Measurements from ENCODE around the gene CSNK1G3.

Gene CSNK1G3

DNA sequence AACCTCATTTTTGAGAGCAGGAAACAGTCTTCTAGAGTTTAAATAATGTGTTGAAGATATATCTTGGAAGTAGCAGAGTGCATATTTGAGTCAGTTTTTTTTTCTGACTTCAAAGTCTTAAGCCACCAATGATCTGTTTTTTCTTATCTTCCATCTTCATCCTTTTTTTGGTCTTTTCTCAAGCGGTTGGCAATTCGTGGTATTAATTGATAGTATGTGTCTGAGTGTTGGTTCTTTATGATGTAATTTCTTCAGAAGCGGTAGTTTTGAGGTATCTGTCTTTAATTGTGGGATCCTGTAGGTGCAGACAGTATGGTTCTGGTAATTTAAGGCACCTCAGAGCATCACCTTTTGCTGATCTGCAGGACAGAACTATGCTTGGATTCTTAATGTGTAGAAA, 3.9 kb downstream of the CSNK1G3 start:
- no peak overlapping the region for H3K27ac ChIP-seq
- TF ChIP-seq ZFX (IDR thresholded peaks at IDR 0.05; ENCODE audit: borderline replicate concordance): no peak
- TF ChIP-seq, protein P1, sequence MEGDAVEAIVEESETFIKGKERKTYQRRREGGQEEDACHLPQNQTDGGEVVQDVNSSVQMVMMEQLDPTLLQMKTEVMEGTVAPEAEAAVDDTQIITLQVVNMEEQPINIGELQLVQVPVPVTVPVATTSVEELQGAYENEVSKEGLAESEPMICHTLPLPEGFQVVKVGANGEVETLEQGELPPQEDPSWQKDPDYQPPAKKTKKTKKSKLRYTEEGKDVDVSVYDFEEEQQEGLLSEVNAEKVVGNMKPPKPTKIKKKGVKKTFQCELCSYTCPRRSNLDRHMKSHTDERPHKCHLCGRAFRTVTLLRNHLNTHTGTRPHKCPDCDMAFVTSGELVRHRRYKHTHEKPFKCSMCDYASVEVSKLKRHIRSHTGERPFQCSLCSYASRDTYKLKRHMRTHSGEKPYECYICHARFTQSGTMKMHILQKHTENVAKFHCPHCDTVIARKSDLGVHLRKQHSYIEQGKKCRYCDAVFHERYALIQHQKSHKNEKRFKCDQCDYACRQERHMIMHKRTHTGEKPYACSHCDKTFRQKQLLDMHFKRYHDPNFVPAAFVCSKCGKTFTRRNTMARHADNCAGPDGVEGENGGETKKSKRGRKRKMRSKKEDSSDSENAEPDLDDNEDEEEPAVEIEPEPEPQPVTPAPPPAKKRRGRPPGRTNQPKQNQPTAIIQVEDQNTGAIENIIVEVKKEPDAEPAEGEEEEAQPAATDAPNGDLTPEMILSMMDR (IDR thresholded peaks at IDR 0.05): no peak

DNA sequence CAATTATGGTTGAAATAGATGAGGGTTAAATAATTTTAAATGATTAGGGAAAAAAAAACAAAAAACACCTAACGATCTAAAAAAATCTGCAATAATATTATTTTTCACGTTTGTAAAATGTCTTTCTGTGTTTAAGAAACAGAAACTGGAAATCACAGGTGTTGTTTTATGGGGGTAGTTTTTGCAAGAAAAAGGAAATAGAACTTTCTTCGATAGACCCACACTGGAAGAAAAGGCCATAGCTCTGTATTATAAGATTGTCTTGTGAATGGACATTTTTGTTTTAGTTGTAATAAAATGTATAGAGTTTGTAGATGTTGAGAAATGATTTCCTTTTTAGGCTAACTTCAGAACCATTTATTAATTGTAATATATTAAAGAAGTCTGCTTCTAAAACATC, 5.5 kb downstream of the CSNK1G3 start:
- TF ChIP-seq ZFX (IDR thresholded peaks at IDR 0.05; ENCODE audit: borderline replicate concordance): no peak
- TF ChIP-seq, protein P1 (IDR thresholded peaks at IDR 0.05): no peak
- H3K27ac ChIP-seq: no peak overlapping the region

DNA sequence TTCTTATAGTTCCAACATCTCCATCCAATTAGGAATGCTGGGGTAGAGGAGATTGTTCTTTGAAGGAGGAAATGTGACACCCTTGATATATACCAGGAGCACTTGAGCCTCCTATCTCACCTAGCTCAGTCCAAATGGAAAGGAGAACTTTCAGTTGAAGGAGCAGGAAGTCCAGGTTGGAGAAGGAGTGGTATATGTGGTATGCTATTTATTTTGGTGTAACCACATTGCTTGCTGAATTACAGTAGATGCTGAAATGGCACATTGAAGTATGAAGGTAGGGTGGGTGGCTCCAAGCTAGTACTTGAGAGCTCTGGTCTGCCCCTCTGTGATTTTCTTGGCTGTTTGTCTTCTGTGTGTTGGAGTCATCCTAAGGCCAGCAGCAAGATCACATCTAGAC, 6.1 kb downstream of the CSNK1G3 start:
- H3K27ac ChIP-seq: no peak overlapping the region
- no peak for TF ChIP-seq ZFX (IDR thresholded peaks at IDR 0.05; ENCODE audit: borderline replicate concordance)
- TF ChIP-seq, protein P1 (IDR thresholded peaks at IDR 0.05): no peak

DNA sequence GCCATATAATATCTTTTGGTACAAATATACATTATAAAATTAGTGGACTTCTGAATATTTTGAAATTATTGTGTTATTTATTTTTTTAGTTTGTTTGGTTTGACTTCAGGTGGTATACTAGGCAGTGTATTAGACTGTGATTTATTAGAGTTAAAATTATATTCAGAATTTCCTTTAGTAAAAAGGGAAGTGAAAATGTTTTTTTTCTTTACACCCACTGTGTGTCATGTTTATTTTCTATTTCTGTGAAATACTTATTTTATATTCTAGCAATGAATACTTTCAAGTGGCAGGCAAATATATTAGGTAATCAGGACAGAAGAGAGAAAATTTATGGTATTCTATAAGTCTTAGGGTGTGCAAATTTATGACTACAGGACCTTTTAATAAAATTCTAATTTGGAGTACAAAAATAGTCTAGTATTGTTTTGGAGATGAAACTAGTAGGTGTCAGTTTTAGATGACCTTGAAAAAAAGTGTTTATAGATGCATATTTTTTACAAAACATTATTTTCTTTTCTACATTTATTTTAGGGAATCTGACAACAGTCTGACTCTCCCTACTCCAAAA, 8.8 kb downstream of the CSNK1G3 start:
- no peak overlapping the region for H3K27ac ChIP-seq

DNA sequence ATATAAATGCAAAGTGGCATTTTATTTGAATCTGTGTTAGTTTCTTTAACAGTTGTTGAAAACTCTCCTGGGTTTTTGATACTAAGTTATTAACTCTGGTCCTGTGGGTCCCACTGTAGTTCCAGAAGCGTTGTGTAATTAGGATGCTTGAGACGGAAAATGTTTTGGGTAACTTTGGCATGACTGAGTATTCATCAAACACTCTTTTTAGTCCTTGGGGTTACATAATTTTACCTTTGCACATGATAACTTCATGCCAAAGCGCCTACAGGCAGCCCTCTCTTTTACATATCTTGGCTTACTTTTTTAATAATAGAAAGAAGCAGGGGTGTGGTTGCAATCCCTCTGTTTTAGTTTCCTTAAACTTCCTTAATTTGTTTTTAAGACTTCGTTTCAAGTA, 12.2 kb downstream of the CSNK1G3 start:
- H3K27ac ChIP-seq: no peak overlapping the region
- TF ChIP-seq, protein P1 (IDR thresholded peaks at IDR 0.05): no peak
- TF ChIP-seq ZFX (IDR thresholded peaks at IDR 0.05; ENCODE audit: borderline replicate concordance): no peak

More for the DNA sequence above, 8.8 kb downstream of the CSNK1G3 start:
- TF ChIP-seq, protein P1 (IDR thresholded peaks at IDR 0.05): no peak
- no peak for TF ChIP-seq ZFX (IDR thresholded peaks at IDR 0.05; ENCODE audit: borderline replicate concordance)

DNA sequence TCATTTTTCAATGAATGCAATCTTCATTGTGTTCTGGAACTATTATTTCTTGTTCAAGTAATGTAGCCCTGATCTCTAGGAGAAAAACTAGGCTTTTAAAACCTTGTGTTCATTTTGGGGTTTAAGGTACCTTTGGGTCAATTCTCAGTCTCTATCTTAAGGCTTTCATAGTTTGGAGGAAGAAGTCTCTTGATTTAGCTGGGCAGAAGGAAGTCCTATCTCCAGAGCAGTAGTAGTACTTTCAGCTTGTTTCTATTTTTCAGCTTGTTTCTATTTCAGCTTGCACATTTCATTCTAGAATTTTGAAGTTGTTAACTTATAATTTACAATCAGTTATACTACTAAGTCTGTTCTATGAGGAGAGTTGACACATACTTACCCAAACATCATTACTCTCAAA, 15.2 kb downstream of the CSNK1G3 start:
- TF ChIP-seq, protein P1 (IDR thresholded peaks at IDR 0.05): no peak
- TF ChIP-seq ZFX (IDR thresholded peaks at IDR 0.05; ENCODE audit: borderline replicate concordance): no peak

DNA sequence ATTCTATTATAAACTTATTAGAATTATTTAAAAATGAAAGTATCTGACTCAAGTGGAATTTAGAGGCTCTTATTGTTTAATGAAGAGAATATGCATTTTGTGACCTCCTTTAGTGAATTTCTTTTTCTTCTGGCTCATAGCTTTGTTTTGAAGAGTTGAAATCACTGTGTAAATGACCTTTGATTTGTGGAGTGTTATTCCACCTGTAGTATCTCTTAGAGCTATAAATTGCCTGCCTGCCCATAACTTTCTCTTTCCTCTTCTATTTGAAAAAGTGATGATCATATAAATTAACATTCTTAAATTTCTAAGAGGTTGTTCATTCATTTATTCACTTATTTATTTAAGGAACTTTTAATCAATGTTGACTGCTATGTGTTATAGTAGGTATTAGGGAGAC, 16.1 kb downstream of the CSNK1G3 start:
- TF ChIP-seq, protein P1 (IDR thresholded peaks at IDR 0.05): no peak
- no peak for TF ChIP-seq ZFX (IDR thresholded peaks at IDR 0.05; ENCODE audit: borderline replicate concordance)

More for the DNA sequence above, 15.2 kb downstream of the CSNK1G3 start:
- H3K27ac ChIP-seq: no peak overlapping the region

More for the DNA sequence above, 16.1 kb downstream of the CSNK1G3 start:
- no peak overlapping the region for H3K27ac ChIP-seq
